ENCODE measurements around the gene PUS3. TPM values are rescaled to one million over a fixed set of nuclear protein-coding genes. Genes with fewer than 3 reads are reported as not detected.
"Not testable (repeated sequence)": the region's sequence is repeated elsewhere in the genome, so short reads cannot be mapped to it uniquely, and the experiment has no call there.

Gene PUS3
- polyA plus RNA-seq, 1 donor from 2014 or later, result 15.5 TPM

- Histone ChIP-seq H2AFZ (ENCODE audit: low read depth, low read length) (no peak overlapping the region), H3K4me3 (ENCODE audit: low read length) (no peak overlapping the region), H3K4me2 (ENCODE audit: low read length) (no peak overlapping the region), H3F3A (ENCODE audit: insufficient read depth, low read length, poor library complexity, severe bottlenecking) (no peaks in the 10 kb centered on the region), H3K79me2 (replicated peaks; ENCODE audit: insufficient read depth, low read length) (no peaks in the 10 kb centered on the region), H3K27me3 (ENCODE audit: insufficient read depth, low read depth, low read length) (no peaks in the 10 kb centered on the region), H3K27ac (ENCODE audit: low read length) (no peak overlapping the region), H4K20me1 (ENCODE audit: insufficient read depth) (no peaks in the 10 kb centered on the region), H3K9me2 (ENCODE audit: insufficient read depth, low read length) (no peaks in the 10 kb centered on the region), H3K36me3 (ENCODE audit: insufficient read depth, low read length) (no peaks in the 10 kb centered on the region), H3K9me3 (ENCODE audit: low read length) (no peaks in the 10 kb centered on the region), H3K9ac (ENCODE audit: low read length) (no peak overlapping the region)
- TF ChIP-seq POLR2AphosphoS5 (IDR thresholded peaks at IDR 0.05), result no peak
- no peak for TF ChIP-seq CTCF (IDR thresholded peaks at IDR 0.05; ENCODE audit: poor library complexity, severe bottlenecking)
- no peak for TF ChIP-seq RAD21 (conservative IDR thresholded peaks at IDR 0.05)
- TF ChIP-seq SMC3 (conservative IDR thresholded peaks at IDR 0.05; ENCODE audit: poor library complexity), result no peak
- no peak for TF ChIP-seq EP300 (conservative IDR thresholded peaks at IDR 0.05; ENCODE audit: poor library complexity, severe bottlenecking)
These were observed 15.3 kb upstream of the PUS3 start for GRCh38 chr11:125918140-125918840.

GRCh38 chr11:125916683-125917347, 13.8 kb upstream of the PUS3 start:
- no peak overlapping the region for H3K27ac ChIP-seq (ENCODE audit: low read length)
- H3K9ac ChIP-seq (ENCODE audit: low read length), result no peak overlapping the region
- no peaks in the 10 kb centered on the region for H3F3A ChIP-seq (ENCODE audit: insufficient read depth, low read length, poor library complexity, severe bottlenecking)
- H2AFZ ChIP-seq (ENCODE audit: low read depth, low read length), result no peak overlapping the region
- no peak overlapping the region for H3K4me3 ChIP-seq (ENCODE audit: low read length)
- H3K4me2 ChIP-seq (ENCODE audit: low read length), result no peak overlapping the region
- H3K27me3 ChIP-seq (ENCODE audit: insufficient read depth, low read depth, low read length), result no peaks in the 10 kb centered on the region
- H3K79me2 ChIP-seq (replicated peaks; ENCODE audit: insufficient read depth, low read length), result no peaks in the 10 kb centered on the region
- no peaks in the 10 kb centered on the region for H3K9me2 ChIP-seq (ENCODE audit: insufficient read depth, low read length)
- no peaks in the 10 kb centered on the region for H4K20me1 ChIP-seq (ENCODE audit: insufficient read depth)
- H3K36me3 ChIP-seq (ENCODE audit: insufficient read depth, low read length), result no peaks in the 10 kb centered on the region
- TF ChIP-seq EP300 (conservative IDR thresholded peaks at IDR 0.05; ENCODE audit: poor library complexity, severe bottlenecking) (no peak), SMC3 (conservative IDR thresholded peaks at IDR 0.05; ENCODE audit: poor library complexity) (no peak), EZH2 (IDR thresholded peaks at IDR 0.05; ENCODE audit: borderline replicate concordance, insufficient read depth, low read length, poor library complexity, severe bottlenecking) (no peak), CTCF (IDR thresholded peaks at IDR 0.05; ENCODE audit: poor library complexity, severe bottlenecking) (no peak), RAD21 (conservative IDR thresholded peaks at IDR 0.05) (no peak), REST (IDR thresholded peaks at IDR 0.05; ENCODE audit: borderline replicate concordance) (no peak), TAF1 (IDR thresholded peaks at IDR 0.05; ENCODE audit: low read depth) (no peak), MXI1 (conservative IDR thresholded peaks at IDR 0.05; ENCODE audit: poor library complexity, severe bottlenecking) (no peak), POLR2AphosphoS5 (IDR thresholded peaks at IDR 0.05) (no peak)
- no peaks in the 10 kb centered on the region for H3K9me3 ChIP-seq (ENCODE audit: low read length)

- not testable (repeated sequence) for H3K79me2 ChIP-seq (replicated peaks; ENCODE audit: insufficient read depth, low read length); H3F3A ChIP-seq (ENCODE audit: insufficient read depth, low read length, poor library complexity, severe bottlenecking); H3K9me3 ChIP-seq (ENCODE audit: low read length); H3K36me3 ChIP-seq (ENCODE audit: insufficient read depth, low read length); H3K27me3 ChIP-seq (ENCODE audit: insufficient read depth, low read depth, low read length); H3K4me2 ChIP-seq (ENCODE audit: low read length); H2AFZ ChIP-seq (ENCODE audit: low read depth, low read length); H4K20me1 ChIP-seq (ENCODE audit: insufficient read depth); H3K27ac ChIP-seq (ENCODE audit: low read length); H3K9me2 ChIP-seq (ENCODE audit: insufficient read depth, low read length); H3K4me3 ChIP-seq (ENCODE audit: low read length); H3K9ac ChIP-seq (ENCODE audit: low read length)
These were observed 11.6 kb upstream of the PUS3 start for GRCh38 chr11:125914601-125915000.

Data from neural cell (in vitro differentiated cells).